Thyroid gland (tissue), 4 donors: Measurements from ENCODE around the gene AATF. TPM values are rescaled to one million over a fixed set of nuclear protein-coding genes. Genes with fewer than 3 reads are reported as not detected.

Source experiments
- DNase-seq, 2 donors: peaks; one replicate each; pipeline ENCODE4 v3.0.0-alpha.2; 2019
- H3K27ac ChIP-seq, 3 donors: fragments of 200-600 bp; sonication (generic); 1 replicate in 2 of 3; 2 replicates in 1 of 3; pipeline ENCODE4 v1.5.1; 2016 to 2019; ENCODE audit warnings: mild to moderate bottlenecking in 1 of 3, moderate library complexity in 1 of 3
- H3K27me3 ChIP-seq: fragments of 200-600 bp; sonication (generic); one replicate; pipeline ENCODE4 v1.5.1; 2019
- H3K36me3 ChIP-seq, 2 donors: fragments of 200-600 bp; sonication (generic); one replicate each; pipeline ENCODE4 v1.5.1; 2016 to 2019
- H3K4me1 ChIP-seq, 2 donors: fragments of 200-600 bp; sonication (generic); one replicate each; pipeline ENCODE4 v1.5.1; 2017 to 2019
- H3K4me3 ChIP-seq, 3 donors: fragments of 200-600 bp; sonication (generic); replicated peaks in 1 of 3; 1 replicate in 2 of 3; 2 replicates in 1 of 3; pipeline ENCODE4 v1.5.1; 2016; ENCODE audit warnings: mild to moderate bottlenecking in 1 of 3
- H3K9me3 ChIP-seq: fragments of 200-600 bp; sonication (generic); one replicate; pipeline ENCODE4 v1.5.1; 2017
- POLR2A ChIP-seq, 2 donors: fragments of 450-650 bp; IDR thresholded peaks; one replicate each; pipeline ENCODE4 v1.6.1; 2017; ENCODE audit warnings: antibody characterized with exemption in 2 of 2, mild to moderate bottlenecking in 2 of 2, moderate library complexity in 1 of 2
- WGBS, 2 donors: methylation state at CpG; one replicate each; pipeline ENCODE4 v1.1.5; 2017; 5-methylcytosine and 5-hydroxymethylcytosine counted together
- intact Hi-C: fragments of 100-400 bp; cut with DNase I; formaldehyde crosslinking; loops from one replicate; pipeline ENCODE4 v1.15.1; 2023
- total RNA-seq, 4 donors: library from RNA; depleted of rRNA; stranded (reverse); fragments of >200 nt; gene quantifications; one replicate each; pipeline ENCODE4 v1.2.3, GENCODE V29; 2016
- TF ChIP-seq, protein P1 (sequence below), 6 experiments: fragments of 200-600 bp in 3 of 6; fragments of 450-650 bp in 3 of 6; sonication (generic) in 3 of 6; IDR thresholded peaks; one replicate each; pipeline ENCODE4 v1.5.1; 2016 to 2019; ENCODE audit warnings: antibody characterized with exemption in 6 of 6, mild to moderate bottlenecking in 2 of 6, inconsistent platforms in 1 of 6, moderate library complexity in 1 of 6

The AATF gene
- total RNA-seq, 4 donors from 2014 or later, result 28.5 to 38.9 (median 32.4) TPM

DNA sequence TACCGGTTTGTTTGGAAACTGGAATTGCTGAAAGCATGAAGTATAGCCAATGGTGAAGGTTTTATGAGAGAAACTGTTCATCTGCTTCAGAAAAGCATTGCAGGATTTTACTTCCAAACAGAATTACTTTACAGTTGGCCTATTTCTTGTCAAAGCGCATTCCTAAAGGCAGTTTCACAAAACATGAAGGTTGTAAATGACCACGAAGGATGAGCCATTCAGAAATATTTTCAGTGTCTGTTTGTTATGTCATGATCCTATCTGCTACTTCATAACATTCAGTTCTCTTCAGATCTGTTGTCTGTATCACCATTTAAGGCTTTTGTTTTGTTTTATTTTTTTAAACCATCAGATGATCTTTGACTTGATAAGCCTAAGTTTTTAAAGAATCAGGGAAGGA lies 45.7 kb downstream of the AATF start:
- Histone ChIP-seq H3K36me3 (peaks cover 25 to 41% of the 10 kb centered on the region in 2 donors), H3K9me3 (no peaks in the 10 kb centered on the region), H3K4me1 (no peaks in the 10 kb centered on the region), H3K4me3 (no peak overlapping the region), H3K27me3 (no peaks in the 10 kb centered on the region), H3K27ac (no peak overlapping the region)
- WGBS, 2 donors, result 88 to 89% methylated on average over 3 of the region's 3 CpGs
- no peak for DNase-seq
- no peak for TF ChIP-seq POLR2A (IDR thresholded peaks at IDR 0.05)
- TF ChIP-seq, protein P1, sequence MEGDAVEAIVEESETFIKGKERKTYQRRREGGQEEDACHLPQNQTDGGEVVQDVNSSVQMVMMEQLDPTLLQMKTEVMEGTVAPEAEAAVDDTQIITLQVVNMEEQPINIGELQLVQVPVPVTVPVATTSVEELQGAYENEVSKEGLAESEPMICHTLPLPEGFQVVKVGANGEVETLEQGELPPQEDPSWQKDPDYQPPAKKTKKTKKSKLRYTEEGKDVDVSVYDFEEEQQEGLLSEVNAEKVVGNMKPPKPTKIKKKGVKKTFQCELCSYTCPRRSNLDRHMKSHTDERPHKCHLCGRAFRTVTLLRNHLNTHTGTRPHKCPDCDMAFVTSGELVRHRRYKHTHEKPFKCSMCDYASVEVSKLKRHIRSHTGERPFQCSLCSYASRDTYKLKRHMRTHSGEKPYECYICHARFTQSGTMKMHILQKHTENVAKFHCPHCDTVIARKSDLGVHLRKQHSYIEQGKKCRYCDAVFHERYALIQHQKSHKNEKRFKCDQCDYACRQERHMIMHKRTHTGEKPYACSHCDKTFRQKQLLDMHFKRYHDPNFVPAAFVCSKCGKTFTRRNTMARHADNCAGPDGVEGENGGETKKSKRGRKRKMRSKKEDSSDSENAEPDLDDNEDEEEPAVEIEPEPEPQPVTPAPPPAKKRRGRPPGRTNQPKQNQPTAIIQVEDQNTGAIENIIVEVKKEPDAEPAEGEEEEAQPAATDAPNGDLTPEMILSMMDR (IDR thresholded peaks at IDR 0.05), result no peak
- intact Hi-C loops, result no loop called here

DNA sequence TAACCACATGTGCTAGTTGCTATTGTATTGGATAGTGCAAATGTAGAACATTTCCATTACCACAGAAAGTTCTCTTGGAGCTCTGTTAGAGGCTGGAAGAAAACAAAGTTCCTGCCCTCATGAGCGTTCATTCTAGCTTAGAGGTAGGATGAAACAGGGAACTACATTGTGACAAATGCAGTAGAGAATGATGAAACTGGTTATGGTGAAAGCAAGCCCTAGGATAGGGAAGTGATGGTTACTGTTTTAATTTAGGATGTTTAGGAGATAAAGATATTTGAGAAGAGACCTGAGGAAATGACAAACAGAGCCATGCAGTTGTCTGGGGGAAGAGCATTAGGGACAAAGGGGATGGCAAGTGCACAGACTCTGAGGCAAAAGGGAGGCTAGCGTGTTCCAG lies 50.7 kb downstream of the AATF start:
- no peak for DNase-seq
- Histone ChIP-seq H3K27ac (no peak overlapping the region), H3K4me1 (no peaks in the 10 kb centered on the region), H3K36me3 (peaks cover 18 to 24% of the 10 kb centered on the region in 2 donors), H3K27me3 (no peaks in the 10 kb centered on the region), H3K4me3 (no peak overlapping the region), H3K9me3 (no peaks in the 10 kb centered on the region)
- WGBS, 2 donors, result 94 to 100% methylated on average over 2 of the region's 2 CpGs
- intact Hi-C loops, result no loop called here
- TF ChIP-seq, protein P1 (IDR thresholded peaks at IDR 0.05), result no peak
- TF ChIP-seq POLR2A (IDR thresholded peaks at IDR 0.05), result no peak

DNA sequence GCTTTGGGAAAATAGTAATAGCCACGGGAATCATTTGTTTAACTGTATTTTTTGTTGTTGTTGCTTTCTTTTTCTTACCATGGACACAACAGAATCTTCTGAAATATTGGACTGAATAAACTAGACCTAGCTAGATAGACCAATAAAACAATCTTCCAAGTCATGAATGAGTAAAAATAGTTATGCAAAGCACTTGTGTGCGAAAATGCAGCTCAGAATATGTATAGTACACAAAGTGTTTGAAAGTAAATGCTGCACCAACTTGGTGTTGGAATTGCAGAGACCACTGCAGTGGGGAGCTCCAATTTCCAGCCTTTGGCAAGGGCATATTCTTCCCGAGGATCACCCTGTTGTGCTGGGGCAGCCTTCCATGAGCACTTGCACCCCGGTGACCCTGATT lies 68.0 kb downstream of the AATF start:
- no peak overlapping the region for H3K4me3 ChIP-seq
- H3K36me3 ChIP-seq, result peaks cover 0 to 4% of the 10 kb centered on the region in 2 donors
- TF ChIP-seq POLR2A (IDR thresholded peaks at IDR 0.05), result no peak
- TF ChIP-seq, protein P1 (IDR thresholded peaks at IDR 0.05), result no peak
- intact Hi-C loops, result no loop called here
- H3K4me1 ChIP-seq, result no peaks in the 10 kb centered on the region
- H3K9me3 ChIP-seq, result no peaks in the 10 kb centered on the region
- 79 to 84% methylated on average over 4 of the region's 4 CpGs for WGBS, 2 donors
- no peak for DNase-seq
- H3K27ac ChIP-seq, result no peak overlapping the region
- no peaks in the 10 kb centered on the region for H3K27me3 ChIP-seq

DNA sequence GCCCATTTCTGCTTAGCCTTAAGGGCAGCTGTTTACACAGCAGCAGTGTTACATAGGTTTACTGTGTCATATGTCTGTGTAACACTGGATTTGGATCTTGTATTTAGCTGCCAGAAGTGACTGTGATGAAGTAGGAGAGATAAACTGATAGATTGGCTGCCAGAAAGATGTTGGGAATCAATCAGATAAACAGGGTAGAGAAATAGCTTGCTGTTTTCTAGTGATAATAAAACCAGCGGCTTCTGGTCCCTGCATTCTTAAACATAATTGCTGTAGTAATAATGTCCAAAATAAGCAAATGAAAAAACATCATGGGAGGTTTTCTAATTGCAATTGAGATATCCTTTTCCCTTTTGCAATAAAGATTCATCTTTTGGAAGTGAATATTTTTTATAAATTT lies 68.7 kb downstream of the AATF start:
- Histone ChIP-seq H3K27me3 (no peaks in the 10 kb centered on the region), H3K27ac (no peak overlapping the region), H3K9me3 (no peaks in the 10 kb centered on the region), H3K4me1 (no peaks in the 10 kb centered on the region), H3K36me3 (peaks cover 0 to 4% of the 10 kb centered on the region in 2 donors), H3K4me3 (no peak overlapping the region)
- 83 to 85% methylated on average over 1 of the region's 1 CpG for WGBS, 2 donors
- no peak for DNase-seq
- TF ChIP-seq, protein P1 (IDR thresholded peaks at IDR 0.05), result no peak
- no peak for TF ChIP-seq POLR2A (IDR thresholded peaks at IDR 0.05)
- intact Hi-C loops, result no loop called here

DNA sequence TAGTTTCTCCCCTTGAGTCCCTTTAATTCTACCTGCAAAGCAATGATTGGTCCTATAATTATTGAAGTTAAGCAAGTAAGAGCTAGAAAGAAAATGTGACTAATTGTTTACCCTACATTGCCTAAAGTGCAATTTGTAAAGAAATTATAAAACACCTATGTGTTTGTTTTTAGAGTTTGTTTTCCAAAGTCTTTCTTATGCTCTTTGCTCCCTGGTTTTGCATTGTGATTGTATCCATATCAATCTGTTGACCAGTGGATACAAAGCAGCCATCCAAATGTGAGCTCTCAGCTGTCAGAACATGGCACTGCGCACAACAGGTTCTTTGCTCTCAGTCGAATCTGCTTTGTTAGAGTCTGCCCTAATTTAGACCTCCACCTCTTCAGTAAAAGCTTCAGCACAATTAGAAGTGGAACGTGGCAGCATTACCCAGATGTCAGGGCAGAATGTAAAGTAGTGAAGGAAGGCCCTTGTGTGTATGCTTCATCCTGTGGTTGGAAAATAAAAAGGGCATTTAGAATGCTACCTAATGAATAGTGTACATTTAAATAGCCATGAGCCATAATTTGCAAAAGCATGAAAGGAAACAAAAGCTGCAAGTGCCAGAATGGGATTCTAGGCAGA lies 70.5 kb downstream of the AATF start:
- Histone ChIP-seq H3K9me3 (no peaks in the 10 kb centered on the region), H3K4me1 (no peaks in the 10 kb centered on the region), H3K36me3 (peaks cover 0 to 4% of the 10 kb centered on the region in 2 donors), H3K4me3 (no peak overlapping the region), H3K27me3 (no peaks in the 10 kb centered on the region), H3K27ac (no peak overlapping the region)
- WGBS, 2 donors, result 94 to 100% methylated on average over 3 of the region's 3 CpGs
- TF ChIP-seq POLR2A (IDR thresholded peaks at IDR 0.05), result no peak
- TF ChIP-seq, protein P1 (IDR thresholded peaks at IDR 0.05), result no peak
- no peak for DNase-seq
- intact Hi-C loops, result no loop called here
